ENCODE results near the gene ZNF784. TPM values are rescaled to one million over a fixed set of nuclear protein-coding genes. Genes with fewer than 3 reads are reported as not detected.

Gene ZNF784
- total and polyA plus RNA-seq, 9 of the 15 experiments (the other 6 are each of a cell fraction or from before 2014, with no cell fraction given), result 0.14 to 6.1 (median 2.1) TPM

GRCh38 chr19:55599468-55599841 lies 24.9 kb downstream of the ZNF784 start, which contains the start of gene FIZ1 (continued):
- TF ChIP-seq ZBTB34 (CRISPR knock-in tag; IDR thresholded peaks at IDR 0.05) (no peak), JUND (IDR thresholded peaks at IDR 0.05; ENCODE audit: borderline replicate concordance, low read depth, low read length) (peak; percentile 27), JUND (tag; IDR thresholded peaks at IDR 0.05; ENCODE audit: borderline replicate concordance, low read depth, low read length) (no peak; the same call in 2 of the 3 replicates), ZBTB7A (IDR thresholded peaks at IDR 0.05; ENCODE audit: borderline replicate concordance, control insufficient read depth, low read depth, low read length) (peak; percentile 72; the same call in 1 of the 2 replicates), TBL1XR1 (IDR thresholded peaks at IDR 0.05; ENCODE audit: low read length in 2 of 2) (no peak), KAT2B (IDR thresholded peaks at IDR 0.05; ENCODE audit: low read depth, low read length) (no peak), TFE3 (CRISPR knock-in tag; IDR thresholded peaks at IDR 0.05) (no peak), NFIC (IDR thresholded peaks at IDR 0.05) (peak; percentile 68), ZNF586 (CRISPR knock-in tag; conservative IDR thresholded peaks at IDR 0.05) (no peak), NFIX (CRISPR knock-in tag; IDR thresholded peaks at IDR 0.05; ENCODE audit: low read depth) (no peak), SMARCA5 (IDR thresholded peaks at IDR 0.05) (no peak), ZNF318 (IDR thresholded peaks at IDR 0.05; ENCODE audit: borderline replicate concordance in 1 of 2, low read depth in 1 of 2) (no peak; a peak in 1 of 4 replicates), NBN (IDR thresholded peaks at IDR 0.05; ENCODE audit: low read depth) (0 out of 2 replicates have a peak, but pooled peaks have one; percentile 35), PATZ1 (CRISPR knock-in tag; IDR thresholded peaks at IDR 0.05; ENCODE audit: borderline replicate concordance) (no peak), PTBP1 (IDR thresholded peaks at IDR 0.05; ENCODE audit: low read depth, low read length) (no peak)

Data from K562 (cell line).